ENCODE measurements around the gene MYRFL.

DNA sequence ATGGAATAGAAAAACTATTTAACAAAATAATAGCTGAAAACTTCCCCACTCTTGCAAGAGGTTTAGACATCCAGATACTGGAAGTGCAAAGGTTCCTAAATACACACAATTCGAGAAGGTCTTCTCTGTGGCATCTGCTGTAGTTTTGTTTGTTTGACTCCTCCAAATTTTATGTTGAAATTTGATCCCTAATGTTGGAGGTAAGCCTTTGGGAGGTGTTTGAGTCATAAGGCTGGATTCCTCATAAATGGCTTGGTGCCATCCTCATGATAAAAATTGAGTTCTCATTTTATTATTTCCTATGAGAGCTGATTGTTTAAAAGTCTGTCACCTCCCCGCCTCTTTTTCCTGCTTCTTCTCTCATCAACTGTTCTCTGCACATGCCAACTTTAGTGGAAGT lies 182.7 kb downstream of the MYRFL start:
- TF ChIP-seq, protein P1, sequence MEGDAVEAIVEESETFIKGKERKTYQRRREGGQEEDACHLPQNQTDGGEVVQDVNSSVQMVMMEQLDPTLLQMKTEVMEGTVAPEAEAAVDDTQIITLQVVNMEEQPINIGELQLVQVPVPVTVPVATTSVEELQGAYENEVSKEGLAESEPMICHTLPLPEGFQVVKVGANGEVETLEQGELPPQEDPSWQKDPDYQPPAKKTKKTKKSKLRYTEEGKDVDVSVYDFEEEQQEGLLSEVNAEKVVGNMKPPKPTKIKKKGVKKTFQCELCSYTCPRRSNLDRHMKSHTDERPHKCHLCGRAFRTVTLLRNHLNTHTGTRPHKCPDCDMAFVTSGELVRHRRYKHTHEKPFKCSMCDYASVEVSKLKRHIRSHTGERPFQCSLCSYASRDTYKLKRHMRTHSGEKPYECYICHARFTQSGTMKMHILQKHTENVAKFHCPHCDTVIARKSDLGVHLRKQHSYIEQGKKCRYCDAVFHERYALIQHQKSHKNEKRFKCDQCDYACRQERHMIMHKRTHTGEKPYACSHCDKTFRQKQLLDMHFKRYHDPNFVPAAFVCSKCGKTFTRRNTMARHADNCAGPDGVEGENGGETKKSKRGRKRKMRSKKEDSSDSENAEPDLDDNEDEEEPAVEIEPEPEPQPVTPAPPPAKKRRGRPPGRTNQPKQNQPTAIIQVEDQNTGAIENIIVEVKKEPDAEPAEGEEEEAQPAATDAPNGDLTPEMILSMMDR (IDR thresholded peaks at IDR 0.05) = no peak
- TF ChIP-seq POLR2AphosphoS5 (IDR thresholded peaks at IDR 0.05) = no peak
- no peak for TF ChIP-seq POLR2A (IDR thresholded peaks at IDR 0.05)

All from gastroesophageal sphincter (tissue), 3 donors.